CD4-positive, alpha-beta T cell treated with Interleukin-15 for 4 hours (primary cell): ENCODE measurements around the gene DMPK.
"Not testable (repeated sequence)": the region's sequence is repeated elsewhere in the genome, so short reads cannot be mapped to it uniquely, and the experiment has no call there.

Experiments
- DNase-seq: peaks from one replicate; pipeline ENCODE4 v3.0.0-alpha.2; 2020; ENCODE audit warnings: low spot score

Gene DMPK

GRCh38 chr19:45746866-45747265 lies 35.4 kb downstream of the DMPK start:
- DNase-seq, result no peak

- DNase-seq, result no peak
Observed at GRCh38 chr19:45745606-45746005, 36.7 kb downstream of the DMPK start.

- DNase-seq, result no peak
Observed at GRCh38 chr19:45742969-45743368, 39.3 kb downstream of the DMPK start.

GRCh38 chr19:45739498-45740439 lies 42.5 kb downstream of the DMPK start:
- no peak for DNase-seq

- DNase-seq, result no peak
Observed at GRCh38 chr19:45733160-45733810, 49.0 kb downstream of the DMPK start, which contains the start of gene MEIOSIN. Gene MEIOSIN, plus strand, starts transcription at chr19:45733439. Its CDS starts 1,938 bp downstream, at chr19:45735377.

GRCh38 chr19:45730368-45731288 lies 51.7 kb downstream of the DMPK start, which contains the start of gene FBXO46:
Gene FBXO46, minus strand, starts transcription at chr19:45730896. Its CDS starts 17,401 bp downstream, at chr19:45713495.
- DNase-seq, result peak; percentile 95

GRCh38 chr19:45729800-45730290 lies 52.4 kb downstream of the DMPK start:
- DNase-seq, result no peak

- DNase-seq, result not testable (repeated sequence)
Observed at GRCh38 chr19:45728683-45729082, 53.6 kb downstream of the DMPK start.

- DNase-seq, result not testable (repeated sequence)
Observed at GRCh38 chr19:45720065-45720464, 62.2 kb downstream of the DMPK start.
